C4-2B (cell line): ENCODE measurements around the gene SGCG.
A peak's percentile ranks its signal among the peaks of the same experiment; 100 is the strongest.

Experiments
- H3K27ac ChIP-seq: fragments of 450-650 bp; 2 replicates; pipeline ENCODE4 v1.5.1; 2017
- ZFX ChIP-seq: fragments of 450-650 bp; IDR thresholded peaks from 2 replicates; pipeline ENCODE4 v1.6.1; 2017
- TF ChIP-seq, protein P1 (sequence below): fragments of 450-650 bp; conservative IDR thresholded peaks from 2 replicates; pipeline ENCODE4 v1.5.1; 2017; ENCODE audit warnings: mild to moderate bottlenecking

The SGCG gene

DNA sequence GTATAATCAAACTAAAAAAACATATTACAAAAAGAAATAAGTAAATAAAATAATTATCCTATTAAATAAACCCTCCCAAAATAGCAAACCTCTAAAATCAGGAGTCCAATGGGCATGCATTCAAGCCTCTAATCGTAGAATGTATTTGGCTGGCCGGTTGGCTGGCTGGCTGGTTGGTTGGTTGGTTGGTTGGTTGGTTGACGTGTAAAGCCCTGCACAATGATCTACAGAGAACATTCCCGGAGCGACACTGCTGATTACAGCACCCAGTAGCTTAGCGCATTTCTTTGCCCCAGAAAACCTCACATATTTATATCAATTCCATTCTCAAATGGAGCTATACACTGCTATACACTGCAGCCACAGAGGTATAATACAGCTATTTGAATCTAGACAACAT lies 187.1 kb downstream of the SGCG start:
- no peak overlapping the region for H3K27ac ChIP-seq
- TF ChIP-seq ZFX, result no peak
- TF ChIP-seq, protein P1, sequence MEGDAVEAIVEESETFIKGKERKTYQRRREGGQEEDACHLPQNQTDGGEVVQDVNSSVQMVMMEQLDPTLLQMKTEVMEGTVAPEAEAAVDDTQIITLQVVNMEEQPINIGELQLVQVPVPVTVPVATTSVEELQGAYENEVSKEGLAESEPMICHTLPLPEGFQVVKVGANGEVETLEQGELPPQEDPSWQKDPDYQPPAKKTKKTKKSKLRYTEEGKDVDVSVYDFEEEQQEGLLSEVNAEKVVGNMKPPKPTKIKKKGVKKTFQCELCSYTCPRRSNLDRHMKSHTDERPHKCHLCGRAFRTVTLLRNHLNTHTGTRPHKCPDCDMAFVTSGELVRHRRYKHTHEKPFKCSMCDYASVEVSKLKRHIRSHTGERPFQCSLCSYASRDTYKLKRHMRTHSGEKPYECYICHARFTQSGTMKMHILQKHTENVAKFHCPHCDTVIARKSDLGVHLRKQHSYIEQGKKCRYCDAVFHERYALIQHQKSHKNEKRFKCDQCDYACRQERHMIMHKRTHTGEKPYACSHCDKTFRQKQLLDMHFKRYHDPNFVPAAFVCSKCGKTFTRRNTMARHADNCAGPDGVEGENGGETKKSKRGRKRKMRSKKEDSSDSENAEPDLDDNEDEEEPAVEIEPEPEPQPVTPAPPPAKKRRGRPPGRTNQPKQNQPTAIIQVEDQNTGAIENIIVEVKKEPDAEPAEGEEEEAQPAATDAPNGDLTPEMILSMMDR, result no peak

GRCh38 chr13:23372264-23372906 lies 191.6 kb downstream of the SGCG start:
- H3K27ac ChIP-seq, result peak overlapping the region; percentile 11; the same call in 1 of the 2 replicates
- no peak for TF ChIP-seq ZFX
- TF ChIP-seq, protein P1, result no peak
